Measurements from ENCODE around the gene ZNF407. TPM values are rescaled to one million over a fixed set of nuclear protein-coding genes. Genes with fewer than 3 reads are reported as not detected.

ZNF407 gene
- total RNA-seq, 2 donors from 2014 or later, result 11.7 to 22.2 TPM

DNA sequence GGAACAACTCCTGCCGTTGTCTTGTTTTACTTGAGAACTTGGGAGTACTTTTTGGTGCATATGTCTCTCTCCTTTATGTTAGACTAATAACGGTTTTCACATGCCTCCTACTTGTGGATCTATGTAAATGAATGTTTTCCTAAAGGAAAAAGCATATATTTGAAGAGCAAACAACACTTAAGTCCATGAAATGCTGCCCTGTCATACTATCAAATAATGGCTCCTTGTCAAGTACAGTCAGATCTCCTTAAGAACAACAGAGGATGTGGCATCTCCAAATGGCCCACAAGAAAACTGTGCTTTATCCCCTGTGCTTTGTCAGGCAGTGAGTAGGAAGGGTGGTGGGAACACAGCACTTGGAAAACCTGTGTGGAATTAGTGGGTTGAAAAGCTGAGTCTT is 413.0 kb downstream of the ZNF407 start:
- TF ChIP-seq POLR2AphosphoS5 (IDR thresholded peaks at IDR 0.05) (no peak), POLR2A (IDR thresholded peaks at IDR 0.05) (no peak)
- TF ChIP-seq, protein P1, sequence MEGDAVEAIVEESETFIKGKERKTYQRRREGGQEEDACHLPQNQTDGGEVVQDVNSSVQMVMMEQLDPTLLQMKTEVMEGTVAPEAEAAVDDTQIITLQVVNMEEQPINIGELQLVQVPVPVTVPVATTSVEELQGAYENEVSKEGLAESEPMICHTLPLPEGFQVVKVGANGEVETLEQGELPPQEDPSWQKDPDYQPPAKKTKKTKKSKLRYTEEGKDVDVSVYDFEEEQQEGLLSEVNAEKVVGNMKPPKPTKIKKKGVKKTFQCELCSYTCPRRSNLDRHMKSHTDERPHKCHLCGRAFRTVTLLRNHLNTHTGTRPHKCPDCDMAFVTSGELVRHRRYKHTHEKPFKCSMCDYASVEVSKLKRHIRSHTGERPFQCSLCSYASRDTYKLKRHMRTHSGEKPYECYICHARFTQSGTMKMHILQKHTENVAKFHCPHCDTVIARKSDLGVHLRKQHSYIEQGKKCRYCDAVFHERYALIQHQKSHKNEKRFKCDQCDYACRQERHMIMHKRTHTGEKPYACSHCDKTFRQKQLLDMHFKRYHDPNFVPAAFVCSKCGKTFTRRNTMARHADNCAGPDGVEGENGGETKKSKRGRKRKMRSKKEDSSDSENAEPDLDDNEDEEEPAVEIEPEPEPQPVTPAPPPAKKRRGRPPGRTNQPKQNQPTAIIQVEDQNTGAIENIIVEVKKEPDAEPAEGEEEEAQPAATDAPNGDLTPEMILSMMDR (IDR thresholded peaks at IDR 0.05), result no peak
- Histone ChIP-seq H3K27me3 (replicated peaks; ENCODE audit: insufficient read depth) (no peaks in the 10 kb centered on the region), H3K27ac (no peak overlapping the region), H3K4me3 (no peak overlapping the region), H3K9me3 (no peaks in the 10 kb centered on the region), H3K4me1 (replicated peaks) (no peaks in the 10 kb centered on the region), H3K36me3 (no peaks in the 10 kb centered on the region)
- 58% methylated on average over 2 of the region's 2 CpGs for WGBS
- no peak for DNase-seq (ENCODE audit: low spot score)
- intact Hi-C loops (cut with DNase I), result no loop called here

DNA sequence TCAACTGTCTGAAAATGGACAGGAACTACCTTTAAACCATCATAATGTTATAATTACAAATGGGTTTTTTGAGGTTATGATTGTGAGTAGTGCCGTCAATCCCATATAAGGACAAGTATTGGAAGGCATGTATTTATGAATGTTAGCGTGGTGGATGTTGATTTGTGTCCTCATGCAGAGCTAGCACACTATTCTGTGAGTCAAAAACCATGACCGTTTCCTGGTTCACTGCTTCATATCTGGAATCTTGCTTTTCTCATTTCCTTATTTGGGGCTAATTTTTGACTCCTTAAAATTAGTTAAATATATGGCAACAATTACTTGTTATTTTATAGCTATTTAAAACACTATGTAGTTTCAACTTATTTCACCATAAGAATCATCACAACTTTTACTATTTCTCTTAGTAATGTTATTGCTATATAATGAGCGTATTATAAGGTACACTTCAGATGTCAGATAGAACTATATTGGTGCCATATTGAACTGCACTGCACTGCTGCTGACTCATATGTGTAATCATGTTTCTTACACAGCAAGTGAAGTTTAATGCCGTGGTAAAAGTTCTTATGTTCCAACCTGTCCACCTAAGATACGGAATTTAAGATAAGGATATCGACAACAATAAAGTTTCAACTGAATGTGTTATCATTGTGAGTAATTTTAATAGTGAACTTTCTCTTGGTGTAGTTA is 418.5 kb downstream of the ZNF407 start:
- intact Hi-C loops (cut with DNase I), result no loop called here
- Histone ChIP-seq H3K4me1 (replicated peaks) (no peaks in the 10 kb centered on the region), H3K27ac (no peak overlapping the region), H3K36me3 (no peaks in the 10 kb centered on the region), H3K9me3 (no peaks in the 10 kb centered on the region), H3K4me3 (no peak overlapping the region), H3K27me3 (replicated peaks; ENCODE audit: insufficient read depth) (no peaks in the 10 kb centered on the region)
- DNase-seq (ENCODE audit: low spot score), result no peak
- WGBS, result 61% methylated on average over 7 of the region's 7 CpGs
- TF ChIP-seq POLR2A (IDR thresholded peaks at IDR 0.05) (no peak), POLR2AphosphoS5 (IDR thresholded peaks at IDR 0.05) (no peak)
- TF ChIP-seq, protein P1 (IDR thresholded peaks at IDR 0.05), result no peak

DNA sequence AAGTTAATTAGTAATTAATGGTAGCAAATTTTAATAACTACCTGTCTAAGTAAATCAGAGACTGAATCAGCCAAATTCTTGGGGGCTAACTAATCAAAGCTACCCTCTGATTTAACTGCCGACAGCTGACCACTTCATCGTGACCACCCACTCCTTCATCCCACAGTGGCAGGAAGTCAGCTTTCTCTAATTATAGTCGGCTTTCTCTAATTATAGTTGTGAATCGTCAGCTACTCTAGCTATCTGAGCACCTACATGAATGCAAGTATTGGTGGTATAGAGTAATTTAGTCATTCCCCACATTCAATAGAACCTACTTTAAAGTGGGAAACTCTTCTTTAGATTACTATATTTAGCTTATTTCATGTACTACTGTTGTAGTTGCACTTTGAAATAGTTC is 425.8 kb downstream of the ZNF407 start:
- DNase-seq (ENCODE audit: low spot score), result no peak
- H3K4me3 ChIP-seq, result no peak overlapping the region
- WGBS, result 86% methylated on average over 4 of the region's 4 CpGs
- no peak overlapping the region for H3K27ac ChIP-seq
- no peaks in the 10 kb centered on the region for H3K27me3 ChIP-seq (replicated peaks; ENCODE audit: insufficient read depth)
- no peaks in the 10 kb centered on the region for H3K36me3 ChIP-seq
- intact Hi-C loops (cut with DNase I), result no loop called here
- H3K4me1 ChIP-seq (replicated peaks), result no peaks in the 10 kb centered on the region
- TF ChIP-seq, protein P1 (IDR thresholded peaks at IDR 0.05), result no peak
- TF ChIP-seq POLR2A (IDR thresholded peaks at IDR 0.05) (no peak), POLR2AphosphoS5 (IDR thresholded peaks at IDR 0.05) (no peak)
- no peaks in the 10 kb centered on the region for H3K9me3 ChIP-seq

DNA sequence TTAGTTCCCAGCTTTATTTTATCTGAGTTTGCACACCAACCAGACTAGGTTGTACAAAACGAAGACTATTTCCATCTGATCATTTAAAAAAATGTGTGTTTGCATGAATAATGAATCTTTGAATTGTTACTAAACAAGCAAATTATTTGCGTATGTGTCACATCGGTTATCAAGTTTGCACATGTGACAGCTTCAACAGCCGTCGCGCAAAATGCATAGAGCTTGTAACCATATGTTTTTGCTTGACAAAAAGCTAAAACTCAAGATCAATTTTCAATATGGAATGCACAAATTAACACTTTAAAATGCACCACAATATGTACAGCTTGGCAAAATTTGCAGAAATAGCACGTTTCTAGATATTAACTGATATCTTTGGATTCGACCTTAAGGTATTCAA is 427.2 kb downstream of the ZNF407 start:
- Histone ChIP-seq H3K36me3 (no peaks in the 10 kb centered on the region), H3K4me1 (replicated peaks) (no peaks in the 10 kb centered on the region)

DNA sequence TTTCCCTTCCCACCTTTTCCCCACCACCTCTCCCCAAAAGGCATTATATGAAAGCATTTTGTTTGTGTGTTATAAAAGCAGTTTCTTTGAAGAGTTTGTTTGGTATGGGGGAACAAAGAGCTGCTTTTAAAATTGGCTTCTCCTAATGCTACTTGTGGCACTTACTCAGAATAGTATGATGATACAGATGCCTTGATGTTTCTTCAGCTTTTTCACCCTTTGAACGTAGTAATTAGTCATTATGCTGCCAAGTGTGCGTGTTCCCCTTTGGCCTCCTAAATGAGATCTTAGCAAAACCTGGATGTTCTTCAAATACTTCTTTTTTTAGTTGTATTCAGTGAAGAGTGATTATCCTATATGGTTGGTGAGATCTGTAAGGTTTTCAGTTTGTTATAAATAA is 427.9 kb downstream of the ZNF407 start:
- H3K4me1 ChIP-seq (replicated peaks), result no peaks in the 10 kb centered on the region
- TF ChIP-seq, protein P1 (IDR thresholded peaks at IDR 0.05), result no peak
- TF ChIP-seq POLR2A (IDR thresholded peaks at IDR 0.05) (no peak), POLR2AphosphoS5 (IDR thresholded peaks at IDR 0.05) (no peak)
- 84% methylated on average over 2 of the region's 2 CpGs for WGBS
- no peak for DNase-seq (ENCODE audit: low spot score)
- intact Hi-C loops (cut with DNase I), result no loop called here
- no peaks in the 10 kb centered on the region for H3K9me3 ChIP-seq
- no peaks in the 10 kb centered on the region for H3K27me3 ChIP-seq (replicated peaks; ENCODE audit: insufficient read depth)
- no peaks in the 10 kb centered on the region for H3K36me3 ChIP-seq
- H3K27ac ChIP-seq, result no peak overlapping the region
- no peak overlapping the region for H3K4me3 ChIP-seq

More for the DNA sequence above, 427.2 kb downstream of the ZNF407 start:
- WGBS, result 93% methylated on average over 8 of the region's 8 CpGs
- intact Hi-C loops (cut with DNase I), result no loop called here
- H3K9me3 ChIP-seq, result no peaks in the 10 kb centered on the region
- DNase-seq (ENCODE audit: low spot score), result no peak
- TF ChIP-seq, protein P1 (IDR thresholded peaks at IDR 0.05), result no peak
- H3K27ac ChIP-seq, result no peak overlapping the region
- no peak overlapping the region for H3K4me3 ChIP-seq
- no peaks in the 10 kb centered on the region for H3K27me3 ChIP-seq (replicated peaks; ENCODE audit: insufficient read depth)
